Measurements from ENCODE around the gene PCNX2. TPM values are rescaled to one million over a fixed set of nuclear protein-coding genes. Genes with fewer than 3 reads are reported as not detected.

The PCNX2 gene
- total and polyA plus RNA-seq, 2 donors (not counting 3 experiments of a cell fraction or from before 2014, with no cell fraction given): 6.6 to 11.0 TPM

DNA sequence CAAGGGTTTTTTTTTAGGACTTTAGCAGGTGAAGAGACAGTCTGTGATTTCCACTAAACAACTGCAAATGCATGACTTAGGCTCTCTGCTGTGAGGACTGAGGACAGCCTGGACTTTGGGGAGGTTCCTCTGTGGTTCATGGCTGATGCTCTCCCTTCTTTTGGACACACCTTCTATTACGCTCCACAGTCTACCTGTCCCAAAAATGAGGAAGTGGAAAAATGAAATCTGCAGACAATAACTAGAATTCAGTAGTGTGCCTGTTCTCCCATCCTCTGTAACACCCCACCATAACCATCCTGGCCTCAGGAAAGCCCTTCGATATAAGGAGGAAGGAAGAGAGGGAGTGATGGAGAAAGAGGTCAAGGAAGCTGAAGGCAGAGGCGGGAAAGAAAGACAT is 276.4 kb downstream of the PCNX2 start:
- no peak for DNase-seq (ENCODE audit: low read depth, low spot score)
- Histone ChIP-seq H3K9me1 (replicated peaks; ENCODE audit: control insufficient read depth, extremely low read depth, insufficient read depth, low read length) (no peaks in the 10 kb centered on the region), H4K20me1 (replicated peaks; ENCODE audit: control insufficient read depth, extremely low read depth, insufficient read depth, low read length) (no peaks in the 10 kb centered on the region), H3K9ac (replicated peaks; ENCODE audit: extremely low read depth, insufficient read depth, low read length) (no peak overlapping the region), H3K36me3 (ENCODE audit: control insufficient read depth in 2 of 2, extremely low read depth in 1 of 2, insufficient read depth in 2 of 2, low read length in 2 of 2) (no peaks in the 10 kb centered on the region), H3K9me3 (replicated peaks; ENCODE audit: control insufficient read depth, insufficient read depth, low read length) (no peaks in the 10 kb centered on the region), H2AFZ (ENCODE audit: low read depth, low read length) (no peak overlapping the region), H3K4me2 (ENCODE audit: insufficient read depth, low read length) (no peak overlapping the region), H3K79me2 (ENCODE audit: control insufficient read depth, insufficient read depth, low read length) (no peaks in the 10 kb centered on the region), H3K27me3 (ENCODE audit: control insufficient read depth in 2 of 2, insufficient read depth in 2 of 2, low read length in 2 of 2) (no peaks in the 10 kb centered on the region), H3K4me1 (ENCODE audit: control insufficient read depth, extremely low read depth, insufficient read depth, low read length) (peaks cover 10% of the 10 kb centered on the region), H3K27ac (ENCODE audit: insufficient read depth, low read depth, low read length) (no peak overlapping the region), H3K4me3 (replicated peaks in 1 of 3; ENCODE audit: insufficient read depth in 1 of 3, low read depth in 1 of 3, low read length in 3 of 3) (no peak overlapping the region)
- CTCF ChIA-PET: no interaction called here
- no peak for FAIRE-seq
- POLR2A ChIA-PET: no interaction called here
- TF ChIP-seq, protein P1, sequence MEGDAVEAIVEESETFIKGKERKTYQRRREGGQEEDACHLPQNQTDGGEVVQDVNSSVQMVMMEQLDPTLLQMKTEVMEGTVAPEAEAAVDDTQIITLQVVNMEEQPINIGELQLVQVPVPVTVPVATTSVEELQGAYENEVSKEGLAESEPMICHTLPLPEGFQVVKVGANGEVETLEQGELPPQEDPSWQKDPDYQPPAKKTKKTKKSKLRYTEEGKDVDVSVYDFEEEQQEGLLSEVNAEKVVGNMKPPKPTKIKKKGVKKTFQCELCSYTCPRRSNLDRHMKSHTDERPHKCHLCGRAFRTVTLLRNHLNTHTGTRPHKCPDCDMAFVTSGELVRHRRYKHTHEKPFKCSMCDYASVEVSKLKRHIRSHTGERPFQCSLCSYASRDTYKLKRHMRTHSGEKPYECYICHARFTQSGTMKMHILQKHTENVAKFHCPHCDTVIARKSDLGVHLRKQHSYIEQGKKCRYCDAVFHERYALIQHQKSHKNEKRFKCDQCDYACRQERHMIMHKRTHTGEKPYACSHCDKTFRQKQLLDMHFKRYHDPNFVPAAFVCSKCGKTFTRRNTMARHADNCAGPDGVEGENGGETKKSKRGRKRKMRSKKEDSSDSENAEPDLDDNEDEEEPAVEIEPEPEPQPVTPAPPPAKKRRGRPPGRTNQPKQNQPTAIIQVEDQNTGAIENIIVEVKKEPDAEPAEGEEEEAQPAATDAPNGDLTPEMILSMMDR (IDR thresholded peaks at IDR 0.05; ENCODE audit: extremely low read depth in 1 of 2, insufficient read depth in 1 of 2, low read depth in 1 of 2, low read length in 2 of 2): no peak
- TF ChIP-seq, protein P2, sequence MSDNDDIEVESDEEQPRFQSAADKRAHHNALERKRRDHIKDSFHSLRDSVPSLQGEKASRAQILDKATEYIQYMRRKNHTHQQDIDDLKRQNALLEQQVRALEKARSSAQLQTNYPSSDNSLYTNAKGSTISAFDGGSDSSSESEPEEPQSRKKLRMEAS (IDR thresholded peaks at IDR 0.05; ENCODE audit: insufficient read depth, insufficient read length): no peak
- TF ChIP-seq POLR2A (IDR thresholded peaks at IDR 0.05; ENCODE audit: low read depth, low read length) (no peak), MYC (IDR thresholded peaks at IDR 0.05; ENCODE audit: low read depth, low read length) (no peak)
- BruUV-seq (replicated peaks): no TSS peak
- intact Hi-C loops (cut with micrococcal nuclease) (no loop called here), dilution Hi-C loops (cut with MboI; ENCODE audit: extremely low pct_ligation_motif_present, low sequenced_read_pairs) (no loop called here)

- ChIA-PET POLR2A (no interaction called here), CTCF (no interaction called here)
- H3K27me3 ChIP-seq (ENCODE audit: control insufficient read depth in 2 of 2, insufficient read depth in 2 of 2, low read length in 2 of 2): no peaks in the 10 kb centered on the region
- no peaks in the 10 kb centered on the region for H4K20me1 ChIP-seq (replicated peaks; ENCODE audit: control insufficient read depth, extremely low read depth, insufficient read depth, low read length)
- no peak overlapping the region for H3K9ac ChIP-seq (replicated peaks; ENCODE audit: extremely low read depth, insufficient read depth, low read length)
- no peak for TF ChIP-seq POLR2A (IDR thresholded peaks at IDR 0.05; ENCODE audit: low read depth, low read length)
- TF ChIP-seq POLR2AphosphoS5 (IDR thresholded peaks at IDR 0.05; ENCODE audit: insufficient read depth, low read depth, low read length): no peak
- TF ChIP-seq JUN (IDR thresholded peaks at IDR 0.05; ENCODE audit: borderline replicate concordance, insufficient read depth, insufficient read length, low read depth): no peak
- TF ChIP-seq GATA2 (IDR thresholded peaks at IDR 0.05; ENCODE audit: insufficient read depth, insufficient read length, low read depth, low read length): no peak
- FAIRE-seq (no peak), DNase-seq (ENCODE audit: low read depth, low spot score) (no peak)
- no peaks in the 10 kb centered on the region for H3K9me3 ChIP-seq (replicated peaks; ENCODE audit: control insufficient read depth, insufficient read depth, low read length)
- dilution Hi-C loops (cut with MboI; ENCODE audit: extremely low pct_ligation_motif_present, low sequenced_read_pairs) (no loop called here), intact Hi-C loops (cut with micrococcal nuclease) (no loop called here)
- H3K9me1 ChIP-seq (replicated peaks; ENCODE audit: control insufficient read depth, extremely low read depth, insufficient read depth, low read length): no peaks in the 10 kb centered on the region
- H3K27ac ChIP-seq (ENCODE audit: insufficient read depth, low read depth, low read length): no peak overlapping the region
- H3K4me2 ChIP-seq (ENCODE audit: insufficient read depth, low read length): no peak overlapping the region
- no peak overlapping the region for H3K4me3 ChIP-seq (replicated peaks in 1 of 3; ENCODE audit: insufficient read depth in 1 of 3, low read depth in 1 of 3, low read length in 3 of 3)
- peaks cover 10% of the 10 kb centered on the region for H3K4me1 ChIP-seq (ENCODE audit: control insufficient read depth, extremely low read depth, insufficient read depth, low read length)
- no peaks in the 10 kb centered on the region for H3K79me2 ChIP-seq (ENCODE audit: control insufficient read depth, insufficient read depth, low read length)
- H3K36me3 ChIP-seq (ENCODE audit: control insufficient read depth in 2 of 2, extremely low read depth in 1 of 2, insufficient read depth in 2 of 2, low read length in 2 of 2): no peaks in the 10 kb centered on the region
- no TSS peak for BruUV-seq (replicated peaks)
- H2AFZ ChIP-seq (ENCODE audit: low read depth, low read length): no peak overlapping the region
Observed at GRCh38 chr1:233016798-233017197, 278.7 kb downstream of the PCNX2 start.
